Measurements from ENCODE around the gene ZNF784.
A peak's percentile ranks its signal among the peaks of the same experiment; 100 is the strongest.

ZNF784 gene

GRCh38 chr19:55643003-55643886, 18.9 kb upstream of the ZNF784 start, which contains the start of gene ZNF581 (continued):
- TF ChIP-seq ZNF645 (tag by site-specific recombination; IDR thresholded peaks at IDR 0.05) = no peak
- peak; percentile 96 for TF ChIP-seq ZXDB (tag by site-specific recombination; IDR thresholded peaks at IDR 0.05)
- TF ChIP-seq ZNF18 (tag by site-specific recombination; IDR thresholded peaks at IDR 0.05) = no peak
- 0 out of 2 replicates have a peak, but pooled peaks have one; percentile 58 for TF ChIP-seq ZSCAN23 (tag by site-specific recombination; IDR thresholded peaks at IDR 0.05)
- no peak for TF ChIP-seq ZNF184 (tag by site-specific recombination; IDR thresholded peaks at IDR 0.05)
- TF ChIP-seq ZNF791 (tag by site-specific recombination; IDR thresholded peaks at IDR 0.05) = no peak
- TF ChIP-seq PRDM6 (tag by site-specific recombination; IDR thresholded peaks at IDR 0.05) = no peak
- no peak for TF ChIP-seq ZNF610 (tag by site-specific recombination; IDR thresholded peaks at IDR 0.05; ENCODE audit: borderline replicate concordance)
- TF ChIP-seq, protein P1, sequence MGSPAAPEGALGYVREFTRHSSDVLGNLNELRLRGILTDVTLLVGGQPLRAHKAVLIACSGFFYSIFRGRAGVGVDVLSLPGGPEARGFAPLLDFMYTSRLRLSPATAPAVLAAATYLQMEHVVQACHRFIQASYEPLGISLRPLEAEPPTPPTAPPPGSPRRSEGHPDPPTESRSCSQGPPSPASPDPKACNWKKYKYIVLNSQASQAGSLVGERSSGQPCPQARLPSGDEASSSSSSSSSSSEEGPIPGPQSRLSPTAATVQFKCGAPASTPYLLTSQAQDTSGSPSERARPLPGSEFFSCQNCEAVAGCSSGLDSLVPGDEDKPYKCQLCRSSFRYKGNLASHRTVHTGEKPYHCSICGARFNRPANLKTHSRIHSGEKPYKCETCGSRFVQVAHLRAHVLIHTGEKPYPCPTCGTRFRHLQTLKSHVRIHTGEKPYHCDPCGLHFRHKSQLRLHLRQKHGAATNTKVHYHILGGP (tag by site-specific recombination; IDR thresholded peaks at IDR 0.05) = no peak
- TF ChIP-seq WT1 (tag by site-specific recombination; IDR thresholded peaks at IDR 0.05) = peak; percentile 48; the same call in 1 of the 2 replicates
- no peak; the same call in 1 of the 2 replicates for TF ChIP-seq PBX3 (CRISPR knock-in tag; IDR thresholded peaks at IDR 0.05)
- TF ChIP-seq ZNF473 (tag by site-specific recombination; IDR thresholded peaks at IDR 0.05) = no peak
- no peak for TF ChIP-seq ZNF48 (tag by site-specific recombination; IDR thresholded peaks at IDR 0.05)
- TF ChIP-seq, protein P2, sequence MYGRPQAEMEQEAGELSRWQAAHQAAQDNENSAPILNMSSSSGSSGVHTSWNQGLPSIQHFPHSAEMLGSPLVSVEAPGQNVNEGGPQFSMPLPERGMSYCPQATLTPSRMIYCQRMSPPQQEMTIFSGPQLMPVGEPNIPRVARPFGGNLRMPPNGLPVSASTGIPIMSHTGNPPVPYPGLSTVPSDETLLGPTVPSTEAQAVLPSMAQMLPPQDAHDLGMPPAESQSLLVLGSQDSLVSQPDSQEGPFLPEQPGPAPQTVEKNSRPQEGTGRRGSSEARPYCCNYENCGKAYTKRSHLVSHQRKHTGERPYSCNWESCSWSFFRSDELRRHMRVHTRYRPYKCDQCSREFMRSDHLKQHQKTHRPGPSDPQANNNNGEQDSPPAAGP (tag by site-specific recombination; IDR thresholded peaks at IDR 0.05) = peak; percentile 87
- TF ChIP-seq, protein P3, sequence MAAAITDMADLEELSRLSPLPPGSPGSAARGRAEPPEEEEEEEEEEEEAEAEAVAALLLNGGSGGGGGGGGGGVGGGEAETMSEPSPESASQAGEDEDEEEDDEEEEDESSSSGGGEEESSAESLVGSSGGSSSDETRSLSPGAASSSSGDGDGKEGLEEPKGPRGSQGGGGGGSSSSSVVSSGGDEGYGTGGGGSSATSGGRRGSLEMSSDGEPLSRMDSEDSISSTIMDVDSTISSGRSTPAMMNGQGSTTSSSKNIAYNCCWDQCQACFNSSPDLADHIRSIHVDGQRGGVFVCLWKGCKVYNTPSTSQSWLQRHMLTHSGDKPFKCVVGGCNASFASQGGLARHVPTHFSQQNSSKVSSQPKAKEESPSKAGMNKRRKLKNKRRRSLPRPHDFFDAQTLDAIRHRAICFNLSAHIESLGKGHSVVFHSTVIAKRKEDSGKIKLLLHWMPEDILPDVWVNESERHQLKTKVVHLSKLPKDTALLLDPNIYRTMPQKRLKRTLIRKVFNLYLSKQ (tag by site-specific recombination; IDR thresholded peaks at IDR 0.05; ENCODE audit: borderline replicate concordance) = no peak
- peak; percentile 81 for TF ChIP-seq YY2 (tag by site-specific recombination; IDR thresholded peaks at IDR 0.05)
- TF ChIP-seq ZNF488 (tag by site-specific recombination; IDR thresholded peaks at IDR 0.05) = no peak
- TF ChIP-seq ZNF677 (tag by site-specific recombination; IDR thresholded peaks at IDR 0.05) = no peak
- no peak for TF ChIP-seq ZNF404 (tag by site-specific recombination; IDR thresholded peaks at IDR 0.05)
- TF ChIP-seq, protein P4, sequence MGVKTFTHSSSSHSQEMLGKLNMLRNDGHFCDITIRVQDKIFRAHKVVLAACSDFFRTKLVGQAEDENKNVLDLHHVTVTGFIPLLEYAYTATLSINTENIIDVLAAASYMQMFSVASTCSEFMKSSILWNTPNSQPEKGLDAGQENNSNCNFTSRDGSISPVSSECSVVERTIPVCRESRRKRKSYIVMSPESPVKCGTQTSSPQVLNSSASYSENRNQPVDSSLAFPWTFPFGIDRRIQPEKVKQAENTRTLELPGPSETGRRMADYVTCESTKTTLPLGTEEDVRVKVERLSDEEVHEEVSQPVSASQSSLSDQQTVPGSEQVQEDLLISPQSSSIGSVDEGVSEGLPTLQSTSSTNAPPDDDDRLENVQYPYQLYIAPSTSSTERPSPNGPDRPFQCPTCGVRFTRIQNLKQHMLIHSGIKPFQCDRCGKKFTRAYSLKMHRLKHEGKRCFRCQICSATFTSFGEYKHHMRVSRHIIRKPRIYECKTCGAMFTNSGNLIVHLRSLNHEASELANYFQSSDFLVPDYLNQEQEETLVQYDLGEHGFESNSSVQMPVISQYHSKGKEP (tag by site-specific recombination; IDR thresholded peaks at IDR 0.05) = peak; percentile 33; the same call in 1 of the 2 replicates
- TF ChIP-seq ZBTB8A (tag by site-specific recombination; IDR thresholded peaks at IDR 0.05) = peak; percentile 43; the same call in 1 of the 2 replicates
- TF ChIP-seq MZF1 (tag by site-specific recombination; IDR thresholded peaks at IDR 0.05; ENCODE audit: borderline replicate concordance) = peak; percentile 35; the same call in 1 of the 2 replicates
